Central memory CD4-positive, alpha-beta T cell (primary cell): ENCODE measurements around the gene CEL.
"Not testable (repeated sequence)": the region's sequence is repeated elsewhere in the genome, so short reads cannot be mapped to it uniquely, and the experiment has no call there.

Source experiments
- DNase-seq: peaks from one replicate; pipeline ENCODE4 v3.0.0; 2022
- total RNA-seq, 3 experiments: gene quantifications; one replicate each; lab custom pipeline; 2026; lab: John Stamatoyannopoulos, UW

Gene CEL
- total RNA-seq, result 0.49 to 1.1 (median 0.58) reads per million in 3 experiments

GRCh38 chr9:133061764-133062145 is at the start of gene CEL:
TSS of gene CEL (plus strand) at chr9:133061981. CDS start at chr9:133062003, 22 bp downstream.
- DNase-seq, result not testable (repeated sequence)

GRCh38 chr9:133014696-133015095 is 47.1 kb upstream of the CEL start:
- DNase-seq, result no peak

- DNase-seq, result no peak
Observed at GRCh38 chr9:133023117-133023890, 38.5 kb upstream of the CEL start.

GRCh38 chr9:133026426-133026825 is 35.4 kb upstream of the CEL start:
- no peak for DNase-seq

GRCh38 chr9:133027134-133027533 is 34.6 kb upstream of the CEL start:
- no peak for DNase-seq

- DNase-seq, result no peak
Observed at GRCh38 chr9:133028221-133028620, 33.6 kb upstream of the CEL start.

- no peak for DNase-seq
Observed at GRCh38 chr9:133029994-133030316, 31.8 kb upstream of the CEL start.

- peak; percentile 96 for DNase-seq
Observed at GRCh38 chr9:133030317-133031129, 31.3 kb upstream of the CEL start, which contains the start of gene GTF3C5. TSS of gene GTF3C5 (plus strand) at chr9:133030997. CDS start at chr9:133031012, 15 bp downstream.

GRCh38 chr9:133031130-133031422 is 30.7 kb upstream of the CEL start:
- no peak for DNase-seq

GRCh38 chr9:133031496-133031911 is 30.3 kb upstream of the CEL start:
- DNase-seq, result no peak

GRCh38 chr9:133032171-133032570 is 29.6 kb upstream of the CEL start:
- DNase-seq, result no peak

GRCh38 chr9:133035669-133036068 is 26.1 kb upstream of the CEL start:
- no peak for DNase-seq

- DNase-seq, result no peak
Observed at GRCh38 chr9:133037775-133038515, 23.8 kb upstream of the CEL start.

- not testable (repeated sequence) for DNase-seq
Observed at GRCh38 chr9:133040892-133041479, 20.8 kb upstream of the CEL start.

GRCh38 chr9:133041958-133042357 is 19.8 kb upstream of the CEL start:
- DNase-seq, result no peak

GRCh38 chr9:133042676-133043075 is 19.1 kb upstream of the CEL start:
- no peak for DNase-seq

GRCh38 chr9:133043449-133044035 is 18.2 kb upstream of the CEL start:
- no peak for DNase-seq

GRCh38 chr9:133044125-133044524 is 17.7 kb upstream of the CEL start:
- no peak for DNase-seq

- DNase-seq, result no peak
Observed at GRCh38 chr9:133044661-133045060, 17.1 kb upstream of the CEL start.

- DNase-seq, result no peak
Observed at GRCh38 chr9:133045132-133045531, 16.6 kb upstream of the CEL start.

GRCh38 chr9:133046196-133046899 is 15.4 kb upstream of the CEL start:
- DNase-seq, result no peak

GRCh38 chr9:133046900-133047295 is 14.9 kb upstream of the CEL start:
- no peak for DNase-seq
